HUES64 (cell line): ENCODE results near the gene PPM1J.

Experiments used
- H3K27ac ChIP-seq: 2 replicates; pipeline ENCODE4 v1.7.0; 2013; ENCODE audit warnings: low read depth, low read length, inconsistent platforms
- H3K27me3 ChIP-seq: 2 replicates; pipeline ENCODE4 v1.6.1; 2013; ENCODE audit warnings: mild to moderate bottlenecking, low read length; ENCODE audit not compliant: insufficient read depth
- H3K36me3 ChIP-seq: 2 replicates; pipeline ENCODE4 v1.6.1; 2013; ENCODE audit warnings: mild to moderate bottlenecking, low read length; ENCODE audit not compliant: insufficient read depth
- H3K4me1 ChIP-seq: 2 replicates; pipeline ENCODE4 v1.6.1; 2013; ENCODE audit warnings: mild to moderate bottlenecking, low read length, moderate library complexity; ENCODE audit not compliant: insufficient read depth
- H3K4me3 ChIP-seq: 2 replicates; pipeline ENCODE4 v1.5.1; 2013; ENCODE audit warnings: mild to moderate bottlenecking, low read length, moderate library complexity
- H3K9ac ChIP-seq: 2 replicates; pipeline ENCODE4 v1.6.1; 2013; ENCODE audit warnings: mild to moderate bottlenecking, low read depth, low read length
- H3K9me3 ChIP-seq: 2 replicates; pipeline ENCODE4 v1.6.1; 2013; ENCODE audit warnings: low read depth, low read length; ENCODE audit not compliant: insufficient read depth
- WGBS: fragments of 150-250, 120-280 bp; methylation state at CpG from one replicate; pipeline ENCODE4 v1.1.7; 2013; ENCODE audit warnings: missing lambda C conversion rate; 5-methylcytosine and 5-hydroxymethylcytosine counted together

Gene PPM1J

GRCh38 chr1:112678605-112679004 is 36.5 kb downstream of the PPM1J start:
- Histone ChIP-seq H3K9me3 (no peaks in the 10 kb centered on the region), H3K9ac (no peak overlapping the region), H3K4me3 (no peak overlapping the region), H3K27ac (no peak overlapping the region), H3K36me3 (no peaks in the 10 kb centered on the region; the same call in 1 of the 2 replicates), H3K27me3 (peaks cover 10% of the 10 kb centered on the region), H3K4me1 (peaks cover 12% of the 10 kb centered on the region)
- 87% methylated on average over 3 of the region's 3 CpGs for WGBS

GRCh38 chr1:112677501-112677900 is 37.6 kb downstream of the PPM1J start:
- Histone ChIP-seq H3K27me3 (peaks cover 10% of the 10 kb centered on the region), H3K9ac (no peak overlapping the region), H3K4me3 (no peak overlapping the region), H3K36me3 (no peaks in the 10 kb centered on the region; the same call in 1 of the 2 replicates), H3K9me3 (no peaks in the 10 kb centered on the region), H3K4me1 (peaks cover 23% of the 10 kb centered on the region), H3K27ac (no peak overlapping the region)
- WGBS, result 94% methylated on average over 4 of the region's 4 CpGs

- Histone ChIP-seq H3K4me1 (peaks cover 32% of the 10 kb centered on the region), H3K4me3 (no peak overlapping the region), H3K9me3 (no peaks in the 10 kb centered on the region), H3K27ac (no peak overlapping the region), H3K9ac (no peak overlapping the region), H3K36me3 (peaks cover 3% of the 10 kb centered on the region; the same call in 1 of the 2 replicates), H3K27me3 (peaks cover 10% of the 10 kb centered on the region)
- 96% methylated on average over 3 of the region's 3 CpGs for WGBS
Measured at GRCh38 chr1:112676543-112676942, 38.6 kb downstream of the PPM1J start.

GRCh38 chr1:112675728-112676381 is 39.3 kb downstream of the PPM1J start:
- Histone ChIP-seq H3K36me3 (peaks cover 10% of the 10 kb centered on the region), H3K9ac (peak overlapping the region; percentile 86), H3K4me1 (peaks cover 39% of the 10 kb centered on the region), H3K27ac (no peak overlapping the region; the same call in 1 of the 2 replicates), H3K27me3 (peaks cover 10% of the 10 kb centered on the region), H3K9me3 (no peaks in the 10 kb centered on the region), H3K4me3 (peak overlapping the region; percentile 96)
- 69% methylated on average over 6 of the region's 7 CpGs for WGBS

- Histone ChIP-seq H3K4me1 (peaks cover 40% of the 10 kb centered on the region), H3K9ac (peak overlapping the region; percentile 86), H3K4me3 (peak overlapping the region; percentile 96), H3K36me3 (peaks cover 17% of the 10 kb centered on the region), H3K27ac (peak overlapping the region; percentile 80), H3K9me3 (no peaks in the 10 kb centered on the region), H3K27me3 (peaks cover 10% of the 10 kb centered on the region)
- under 1% methylated on average over 68 of the region's 68 CpGs for WGBS
Measured at GRCh38 chr1:112674986-112675727, 40.0 kb downstream of the PPM1J start.

- Histone ChIP-seq H3K27ac (peak within 1 kb of the TSS; percentile 80), H3K9ac (peak within 1 kb of the TSS; percentile 86), H3K9me3 (no peaks in the 10 kb centered on the region), H3K27me3 (peaks cover 10% of the 10 kb centered on the region), H3K36me3 (peaks cover 23% of the 10 kb centered on the region), H3K4me1 (peaks cover 40% of the 10 kb centered on the region), H3K4me3 (peak within 1 kb of the TSS; percentile 96)
- under 1% methylated on average over 30 of the region's 30 CpGs for WGBS
Measured at GRCh38 chr1:112674440-112674985, 40.6 kb downstream of the PPM1J start, which contains the start of gene MOV10. Gene MOV10 (plus strand): TSS chr1:112674659. CDS start chr1:112674913, 254 bp downstream.

GRCh38 chr1:112673592-112674439 is 41.3 kb downstream of the PPM1J start:
- Histone ChIP-seq H3K4me1 (peaks cover 40% of the 10 kb centered on the region), H3K27ac (peak overlapping the region; percentile 80), H3K9me3 (no peaks in the 10 kb centered on the region), H3K4me3 (peak overlapping the region; percentile 96), H3K36me3 (peaks cover 30% of the 10 kb centered on the region), H3K27me3 (peaks cover 10% of the 10 kb centered on the region), H3K9ac (peak overlapping the region; percentile 86)
- WGBS, result 23% methylated on average over 17 of the region's 18 CpGs

- Histone ChIP-seq H3K4me1 (peaks cover 40% of the 10 kb centered on the region), H3K4me3 (no peak overlapping the region), H3K9ac (no peak overlapping the region), H3K27me3 (peaks cover 10% of the 10 kb centered on the region), H3K27ac (peak overlapping the region; percentile 90; the same call in 1 of the 2 replicates), H3K9me3 (no peaks in the 10 kb centered on the region), H3K36me3 (peaks cover 40% of the 10 kb centered on the region)
- 85% methylated on average over 1 of the region's 1 CpG for WGBS
Measured at GRCh38 chr1:112672842-112673241, 42.3 kb downstream of the PPM1J start.

GRCh38 chr1:112672009-112672408 is 43.1 kb downstream of the PPM1J start:
- peak overlapping the region; percentile 15 for H3K9ac ChIP-seq
- peaks cover 40% of the 10 kb centered on the region for H3K4me1 ChIP-seq
- 49% methylated on average over 2 of the region's 2 CpGs for WGBS
- peaks cover 48% of the 10 kb centered on the region for H3K36me3 ChIP-seq
- peak overlapping the region; percentile 90 for H3K27ac ChIP-seq
- peaks cover 10% of the 10 kb centered on the region for H3K27me3 ChIP-seq
- H3K9me3 ChIP-seq, result no peaks in the 10 kb centered on the region
- no peak overlapping the region for H3K4me3 ChIP-seq

GRCh38 chr1:112666946-112667345 is 48.2 kb downstream of the PPM1J start:
- Histone ChIP-seq H3K4me1 (peaks cover 11% of the 10 kb centered on the region), H3K27me3 (no peaks in the 10 kb centered on the region), H3K36me3 (peaks cover 94% of the 10 kb centered on the region), H3K4me3 (no peak overlapping the region), H3K9ac (no peak overlapping the region), H3K9me3 (no peaks in the 10 kb centered on the region), H3K27ac (no peak overlapping the region)
- 89% methylated on average over 2 of the region's 2 CpGs for WGBS
